Colonic mucosa (tissue), 4 donors: ENCODE results near the gene CORO1C. TPM values are rescaled to one million over a fixed set of nuclear protein-coding genes. Genes with fewer than 3 reads are reported as not detected.

Experiments
- DNase-seq: peaks from one replicate; pipeline ENCODE4 v3.0.0-alpha.2; 2020
- H3K27ac ChIP-seq: fragments of 200-600 bp; one replicate; pipeline ENCODE4 v1.8.0; 2021
- H3K27me3 ChIP-seq: fragments of 200-600 bp; one replicate; pipeline ENCODE4 v1.8.0; 2021
- H3K36me3 ChIP-seq: fragments of 200-600 bp; one replicate; pipeline ENCODE4 v1.8.0; 2021
- H3K4me1 ChIP-seq: fragments of 200-600 bp; one replicate; pipeline ENCODE4 v1.8.0; 2021; ENCODE audit warnings: mild to moderate bottlenecking
- H3K4me3 ChIP-seq: fragments of 200-600 bp; one replicate; pipeline ENCODE4 v1.8.0; 2021
- H3K9ac ChIP-seq, 2 donors: one replicate each; pipeline ENCODE4 v1.7.0; 2013; ENCODE audit warnings: control low read depth in 2 of 2, low read depth in 2 of 2, low read length in 2 of 2
- H3K9me3 ChIP-seq: fragments of 200-600 bp; one replicate; pipeline ENCODE4 v1.8.0; 2021
- intact Hi-C: fragments of 100-400 bp; cut with DNase I; formaldehyde crosslinking; loops from one replicate; pipeline ENCODE4 v1.14.1; 2022
- total RNA-seq, 2 donors: library from RNA; stranded (reverse); fragmentation: NEBNext Ultra II Directional in 1 of 2; extraction: Animal tissue kit (Norgen Biotek cat#: 25700) in 1 of 2; gene quantifications; one replicate each; pipeline ENCODE4 v1.2.1, GENCODE V29; 2021
- TF ChIP-seq, protein P1 (sequence below): fragments of 200-600 bp; IDR thresholded peaks from one replicate; pipeline ENCODE4 v1.8.0; 2022; ENCODE audit warnings: antibody characterized with exemption, mild to moderate bottlenecking
- donor health status: healthy.
- donor health status: DM: no; HTN: no; CAD: no.
- donor health status: DM: no; HTN: no; CAD: no.

CORO1C gene
- total RNA-seq, 2 donors from 2014 or later = 112 to 166 TPM

DNA sequence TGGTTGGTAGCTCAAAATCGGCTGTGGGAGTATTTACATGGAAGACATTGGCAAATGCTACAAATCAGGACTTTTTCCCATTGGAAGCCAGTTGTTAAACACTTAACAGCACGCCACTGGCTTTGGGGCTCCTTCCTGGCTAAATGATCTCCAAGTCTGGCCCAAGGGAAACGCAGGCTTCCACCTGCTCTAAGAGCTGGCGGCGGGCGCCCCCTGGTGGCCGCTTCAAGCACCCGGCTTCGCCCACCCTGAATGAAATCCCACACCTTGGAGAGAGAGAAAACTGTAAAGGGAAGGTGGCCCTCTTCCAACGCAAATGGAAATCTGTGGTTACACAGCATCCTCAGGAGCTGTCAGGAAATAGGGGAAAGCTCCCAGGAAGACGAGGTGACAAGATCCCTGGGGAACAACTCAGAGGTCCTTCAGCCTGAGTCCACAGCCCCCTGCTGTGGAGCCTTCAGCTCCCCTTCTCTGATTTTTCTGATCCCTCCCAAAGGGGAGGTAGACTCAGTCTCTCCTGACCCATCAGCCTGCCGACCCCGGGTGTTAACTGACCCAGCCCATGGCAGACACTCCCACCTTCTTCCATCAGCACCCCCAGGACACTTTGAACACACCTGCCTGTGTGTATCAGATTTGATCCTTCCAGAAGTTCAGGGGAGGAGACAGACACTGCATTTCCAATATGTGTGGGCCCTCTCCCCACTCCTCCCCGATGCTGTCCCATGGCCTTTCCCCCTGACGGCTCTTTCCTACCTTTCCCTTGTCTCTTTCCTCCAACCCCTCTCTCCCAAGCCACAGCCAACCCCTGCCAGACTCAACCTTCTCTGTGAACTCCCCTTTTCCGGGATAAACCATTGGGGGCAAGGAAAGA, 113.0 kb downstream of the CORO1C start:
- Histone ChIP-seq H3K27ac (peak overlapping the region; percentile 6), H3K27me3 (no peaks in the 10 kb centered on the region), H3K9ac (no peak overlapping the region), H3K36me3 (no peaks in the 10 kb centered on the region), H3K4me1 (peaks cover 7% of the 10 kb centered on the region), H3K9me3 (no peaks in the 10 kb centered on the region), H3K4me3 (no peak overlapping the region)
- TF ChIP-seq, protein P1, sequence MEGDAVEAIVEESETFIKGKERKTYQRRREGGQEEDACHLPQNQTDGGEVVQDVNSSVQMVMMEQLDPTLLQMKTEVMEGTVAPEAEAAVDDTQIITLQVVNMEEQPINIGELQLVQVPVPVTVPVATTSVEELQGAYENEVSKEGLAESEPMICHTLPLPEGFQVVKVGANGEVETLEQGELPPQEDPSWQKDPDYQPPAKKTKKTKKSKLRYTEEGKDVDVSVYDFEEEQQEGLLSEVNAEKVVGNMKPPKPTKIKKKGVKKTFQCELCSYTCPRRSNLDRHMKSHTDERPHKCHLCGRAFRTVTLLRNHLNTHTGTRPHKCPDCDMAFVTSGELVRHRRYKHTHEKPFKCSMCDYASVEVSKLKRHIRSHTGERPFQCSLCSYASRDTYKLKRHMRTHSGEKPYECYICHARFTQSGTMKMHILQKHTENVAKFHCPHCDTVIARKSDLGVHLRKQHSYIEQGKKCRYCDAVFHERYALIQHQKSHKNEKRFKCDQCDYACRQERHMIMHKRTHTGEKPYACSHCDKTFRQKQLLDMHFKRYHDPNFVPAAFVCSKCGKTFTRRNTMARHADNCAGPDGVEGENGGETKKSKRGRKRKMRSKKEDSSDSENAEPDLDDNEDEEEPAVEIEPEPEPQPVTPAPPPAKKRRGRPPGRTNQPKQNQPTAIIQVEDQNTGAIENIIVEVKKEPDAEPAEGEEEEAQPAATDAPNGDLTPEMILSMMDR = peak; percentile 99
- intact Hi-C loops = loop anchor here (2.0 kb wide), 1 partner anchor 56 kb away; the partner anchor contains the start of gene ISCU
- peak; percentile 81 for DNase-seq

DNA sequence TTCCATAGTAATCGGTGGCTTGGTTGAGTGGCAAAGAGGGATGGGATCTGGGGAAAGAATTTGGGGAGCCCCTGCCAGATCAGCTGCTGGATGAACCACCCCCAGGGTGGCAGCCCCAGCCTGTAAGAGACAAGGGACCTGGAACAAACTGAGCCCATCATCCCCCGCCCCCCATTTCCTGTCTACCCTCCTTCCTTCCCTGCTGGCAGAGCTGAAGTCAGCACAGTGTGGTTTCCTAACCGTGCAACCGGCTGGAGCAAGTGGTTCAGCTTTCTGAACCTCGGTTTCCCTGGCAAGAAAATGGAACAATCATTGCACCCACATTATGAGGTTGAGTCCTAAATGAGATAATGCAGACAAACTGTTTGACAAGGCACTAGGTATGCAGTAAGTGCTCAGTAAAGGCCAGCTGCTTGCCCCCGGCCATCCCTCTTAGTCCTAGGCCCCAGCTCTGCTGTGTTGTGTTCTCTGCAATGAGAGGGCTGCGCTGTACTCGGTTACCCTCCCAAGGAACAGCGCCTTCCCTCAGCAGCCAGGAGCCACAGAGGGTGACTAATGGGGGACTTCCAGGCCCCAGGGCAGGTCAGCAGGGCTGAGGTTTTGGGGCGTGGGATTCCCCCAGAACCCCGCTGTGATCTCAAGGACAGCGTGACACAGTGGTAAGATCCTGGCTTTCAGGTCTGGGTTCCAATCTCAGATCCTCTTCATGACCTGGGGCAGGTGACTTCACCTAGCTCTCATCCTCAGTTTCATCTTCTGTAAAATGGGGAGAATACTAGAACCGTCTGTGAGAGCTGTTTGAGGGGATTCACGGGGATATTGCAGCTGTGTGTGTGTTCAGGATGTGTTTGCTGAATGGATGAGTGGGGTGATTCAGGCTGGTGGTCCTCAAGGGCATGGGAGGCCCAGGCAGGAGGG, 114.1 kb downstream of the CORO1C start:
- TF ChIP-seq, protein P1 = no peak

DNA sequence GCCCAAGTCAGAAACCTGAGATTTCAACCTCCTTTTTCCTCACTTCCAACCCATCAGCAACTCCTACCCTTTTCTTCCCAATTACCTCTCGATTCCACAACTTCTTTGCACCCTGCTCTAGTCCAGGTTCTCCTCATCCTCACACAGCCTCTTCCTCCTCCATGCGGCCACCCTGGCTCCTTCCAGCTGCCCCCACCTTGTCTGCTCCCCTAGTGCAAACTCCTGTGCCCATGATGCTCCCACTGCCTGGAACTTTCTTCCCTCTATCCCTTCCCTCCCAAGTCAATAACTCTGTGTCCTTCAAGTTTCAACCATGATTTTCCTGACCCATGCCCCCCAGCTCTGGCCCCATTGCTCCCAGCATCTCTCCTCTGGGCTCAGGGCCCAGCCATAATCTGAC, 115.0 kb downstream of the CORO1C start:
- Histone ChIP-seq H3K4me3 (no peak overlapping the region), H3K9me3 (no peaks in the 10 kb centered on the region), H3K36me3 (no peaks in the 10 kb centered on the region), H3K27ac (no peak overlapping the region), H3K9ac (no peak overlapping the region), H3K4me1 (peaks cover 7% of the 10 kb centered on the region), H3K27me3 (no peaks in the 10 kb centered on the region)
- TF ChIP-seq, protein P1 = no peak
- intact Hi-C loops = no loop called here
- no peak for DNase-seq

More for the DNA sequence above, 114.1 kb downstream of the CORO1C start:
- Histone ChIP-seq H3K4me3 (no peak overlapping the region), H3K4me1 (peaks cover 7% of the 10 kb centered on the region), H3K9ac (no peak overlapping the region), H3K36me3 (no peaks in the 10 kb centered on the region), H3K27ac (peak overlapping the region; percentile 6), H3K27me3 (no peaks in the 10 kb centered on the region), H3K9me3 (no peaks in the 10 kb centered on the region)
- intact Hi-C loops = no loop called here
- no peak for DNase-seq

DNA sequence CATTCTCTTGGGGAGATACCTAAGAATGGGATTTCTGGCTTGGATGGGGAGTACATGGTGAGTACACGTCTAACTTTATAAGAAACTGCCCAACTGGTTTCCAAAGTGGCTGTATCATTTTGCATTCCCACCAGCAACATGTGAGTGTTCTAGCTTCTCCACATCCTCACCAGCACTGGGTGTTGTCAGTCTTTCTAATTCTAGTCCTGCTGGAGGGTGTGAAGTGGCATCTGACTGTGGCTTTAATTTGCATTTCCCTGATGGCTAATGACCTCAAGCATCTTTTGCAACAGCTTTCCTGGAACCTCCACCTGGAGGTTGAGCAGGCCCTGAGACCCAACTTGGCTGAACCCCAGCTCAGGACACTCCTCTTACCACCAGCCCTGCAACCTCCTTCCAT, 115.4 kb downstream of the CORO1C start:
- H3K27me3 ChIP-seq = no peaks in the 10 kb centered on the region
- H3K27ac ChIP-seq = no peak overlapping the region
- no peak overlapping the region for H3K9ac ChIP-seq
- intact Hi-C loops = no loop called here
- no peak overlapping the region for H3K4me3 ChIP-seq
- peaks cover 7% of the 10 kb centered on the region for H3K4me1 ChIP-seq
- no peaks in the 10 kb centered on the region for H3K9me3 ChIP-seq
- no peaks in the 10 kb centered on the region for H3K36me3 ChIP-seq
- TF ChIP-seq, protein P1 = no peak
- no peak for DNase-seq

DNA sequence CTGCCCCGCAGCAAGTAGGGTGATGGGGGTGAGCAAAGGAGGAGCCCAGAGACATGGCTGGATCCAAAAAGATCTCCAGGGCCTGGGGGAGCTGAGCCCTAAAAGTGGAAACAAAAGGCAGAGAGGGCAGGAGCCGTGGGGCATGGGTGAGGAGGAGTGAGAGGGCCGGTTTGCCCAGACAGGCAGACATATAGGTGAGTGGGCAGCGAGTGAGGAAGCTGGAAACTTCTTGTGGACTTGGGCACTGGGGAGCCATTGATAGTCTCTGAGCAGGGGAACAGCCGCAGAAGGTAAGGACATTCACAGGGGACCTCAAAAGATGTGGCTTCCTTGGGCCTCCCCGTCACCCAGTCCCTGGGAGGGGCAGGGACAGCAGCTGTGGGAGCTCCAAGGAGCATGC, 116.7 kb downstream of the CORO1C start:
- Histone ChIP-seq H3K4me3 (no peak overlapping the region), H3K36me3 (no peaks in the 10 kb centered on the region), H3K9ac (no peak overlapping the region), H3K9me3 (no peaks in the 10 kb centered on the region), H3K4me1 (peaks cover 7% of the 10 kb centered on the region), H3K27me3 (no peaks in the 10 kb centered on the region), H3K27ac (no peak overlapping the region)
- TF ChIP-seq, protein P1 = no peak
- DNase-seq = no peak
- intact Hi-C loops = no loop called here
